HEK293 (cell line): ENCODE data around the gene EEFSEC.

Source experiments
- CTCF ChIA-PET: fragments of 350-600 bp; formaldehyde crosslinking; extraction: SDS; loops from one replicate; lab custom pipeline; 2021; ENCODE audit warnings: antibody characterized with exemption; lab: Yijun Ruan, JAX
- POLR2A ChIA-PET: fragments of 300-600 bp; formaldehyde crosslinking; extraction: SDS; loops from one replicate; lab custom pipeline; 2020; ENCODE audit warnings: antibody characterized with exemption, inconsistent platforms; lab: Yijun Ruan, JAX
- H3K27ac ChIP-seq: fragments of 200-500 bp; sonication (Bioruptor generic); 2 replicates; pipeline ENCODE4 v1.5.1; 2014; ENCODE audit warnings: low read depth, low read length, control low read depth, inconsistent platforms; ENCODE audit errors: extremely low read depth
- H3K36me3 ChIP-seq, 2 experiments: fragments of 200-500 bp in 1 of 2; sonication (Bioruptor generic) in 1 of 2; 1 replicate in 1 of 2; 2 replicates in 1 of 2; pipeline ENCODE4 v1.5.1; 2014 to 2017; ENCODE audit warnings: inconsistent platforms in 2 of 2, low read length in 2 of 2; ENCODE audit not compliant: control insufficient read depth in 2 of 2, insufficient read depth in 1 of 2
- H3K4me1 ChIP-seq: fragments of 200-500 bp; sonication (Bioruptor generic); 2 replicates; pipeline ENCODE4 v1.5.1; 2014; ENCODE audit warnings: mild to moderate bottlenecking, low read length, inconsistent platforms; ENCODE audit not compliant: control insufficient read depth, insufficient read depth
- H3K4me3 ChIP-seq: 2 replicates; pipeline ENCODE4 v1.5.1; 2011; ENCODE audit warnings: low read depth, mild to moderate bottlenecking, control low read depth, low read length, moderate library complexity
- H3K9me3 ChIP-seq: fragments of 200-500 bp; sonication (Bioruptor generic); 2 replicates; pipeline ENCODE4 v1.5.1; 2014; ENCODE audit warnings: low read depth, low read length, inconsistent platforms; ENCODE audit not compliant: control insufficient read depth, insufficient read depth
- GLI4 ChIP-seq: fragments of 450-650 bp; formaldehyde crosslinking; IDR thresholded peaks from 2 replicates; pipeline ENCODE4 v1.5.1; 2016; ENCODE audit warnings: missing biosample characterization, missing genetic modification characterization
- GLIS1 ChIP-seq: fragments of 450-650 bp; formaldehyde crosslinking; IDR thresholded peaks from 2 replicates; pipeline ENCODE4 v1.5.1; 2016; ENCODE audit warnings: missing biosample characterization, missing genetic modification characterization
- HOXD13 ChIP-seq: sonication (generic); formaldehyde crosslinking; IDR thresholded peaks from 2 replicates; pipeline ENCODE4 v1.8.0; 2022; ENCODE audit warnings: missing genetic modification reagents, borderline replicate concordance
- OSR2 ChIP-seq: fragments of 450-650 bp; formaldehyde crosslinking; IDR thresholded peaks from 2 replicates; pipeline ENCODE4 v1.5.1; 2016; ENCODE audit warnings: missing biosample characterization, missing genetic modification characterization
- PRDM1 ChIP-seq: fragments of 450-650 bp; formaldehyde crosslinking; IDR thresholded peaks from 2 replicates; pipeline ENCODE4; 2016; ENCODE audit warnings: missing biosample characterization, missing genetic modification characterization
- SP2 ChIP-seq: fragments of 450-650 bp; formaldehyde crosslinking; IDR thresholded peaks from 2 replicates; pipeline ENCODE4 v1.5.1; 2016; ENCODE audit warnings: missing biosample characterization, missing genetic modification characterization
- ZBTB17 ChIP-seq: fragments of 450-650 bp; formaldehyde crosslinking; IDR thresholded peaks from 2 replicates; pipeline ENCODE4 v1.5.1; 2016; ENCODE audit warnings: missing biosample characterization, missing genetic modification characterization
- ZEB2 ChIP-seq: fragments of 450-650 bp; formaldehyde crosslinking; IDR thresholded peaks from 2 replicates; pipeline ENCODE4 v1.5.1; 2016; ENCODE audit warnings: missing biosample characterization, missing genetic modification characterization
- ZFP41 ChIP-seq: fragments of 450-650 bp; formaldehyde crosslinking; IDR thresholded peaks from 2 replicates; pipeline ENCODE4 v1.5.1; 2016; ENCODE audit warnings: missing biosample characterization, missing genetic modification characterization, borderline replicate concordance
- ZNF121 ChIP-seq: fragments of 450-650 bp; formaldehyde crosslinking; IDR thresholded peaks from 2 replicates; pipeline ENCODE4 v1.5.1; 2016; ENCODE audit warnings: missing biosample characterization, missing genetic modification characterization
- ZNF155 ChIP-seq: fragments of 450-650 bp; formaldehyde crosslinking; IDR thresholded peaks from 2 replicates; pipeline ENCODE4 v1.5.1; 2016; ENCODE audit warnings: missing biosample characterization, missing genetic modification characterization
- ZNF211 ChIP-seq: fragments of 450-650 bp; formaldehyde crosslinking; IDR thresholded peaks from 2 replicates; pipeline ENCODE4 v1.5.1; 2016; ENCODE audit warnings: low read depth, missing biosample characterization, missing genetic modification characterization
- ZNF239 ChIP-seq: fragments of 450-650 bp; formaldehyde crosslinking; IDR thresholded peaks from 2 replicates; pipeline ENCODE4 v1.5.1; 2016; ENCODE audit warnings: missing biosample characterization, missing genetic modification characterization
- ZNF248 ChIP-seq: fragments of 450-650 bp; formaldehyde crosslinking; IDR thresholded peaks from 2 replicates; pipeline ENCODE4 v1.5.1; 2017; ENCODE audit warnings: missing biosample characterization, missing genetic modification characterization
- ZNF416 ChIP-seq: fragments of 450-650 bp; formaldehyde crosslinking; IDR thresholded peaks from 2 replicates; pipeline ENCODE4 v1.5.1; 2016; ENCODE audit warnings: missing biosample characterization, missing genetic modification characterization
- ZNF544 ChIP-seq: fragments of 450-650 bp; formaldehyde crosslinking; IDR thresholded peaks from 2 replicates; pipeline ENCODE4 v1.5.0; 2017; ENCODE audit warnings: missing biosample characterization, missing genetic modification characterization
- ZNF596 ChIP-seq: fragments of 450-650 bp; IDR thresholded peaks from 2 replicates; pipeline ENCODE4 v1.5.0; 2018; ENCODE audit warnings: missing biosample characterization, mild to moderate bottlenecking, missing genetic modification characterization, moderate library complexity
- ZNF747 ChIP-seq: fragments of 450-650 bp; formaldehyde crosslinking; IDR thresholded peaks from 2 replicates; pipeline ENCODE4 v1.5.1; 2016; ENCODE audit warnings: missing biosample characterization, missing genetic modification characterization
- TF ChIP-seq, protein P1 (sequence below): fragments of 450-650 bp; formaldehyde crosslinking; IDR thresholded peaks from 2 replicates; pipeline ENCODE4 v1.5.1; 2016; ENCODE audit warnings: missing biosample characterization, missing genetic modification characterization, borderline replicate concordance
- TF ChIP-seq, protein P2 (sequence below): fragments of 450-650 bp; formaldehyde crosslinking; IDR thresholded peaks from 2 replicates; pipeline ENCODE4 v1.5.0; 2017; ENCODE audit warnings: missing biosample characterization, missing genetic modification characterization, borderline replicate concordance
- TF ChIP-seq, protein P3 (sequence below): fragments of 450-650 bp; IDR thresholded peaks from 2 replicates; pipeline ENCODE4 v1.5.1; 2018; ENCODE audit warnings: missing biosample characterization, missing genetic modification characterization
- TF ChIP-seq, protein P4 (sequence below): fragments of 450-650 bp; formaldehyde crosslinking; IDR thresholded peaks from 2 replicates; pipeline ENCODE4 v1.5.1; 2016; ENCODE audit warnings: missing biosample characterization, missing genetic modification characterization

Gene EEFSEC

DNA sequence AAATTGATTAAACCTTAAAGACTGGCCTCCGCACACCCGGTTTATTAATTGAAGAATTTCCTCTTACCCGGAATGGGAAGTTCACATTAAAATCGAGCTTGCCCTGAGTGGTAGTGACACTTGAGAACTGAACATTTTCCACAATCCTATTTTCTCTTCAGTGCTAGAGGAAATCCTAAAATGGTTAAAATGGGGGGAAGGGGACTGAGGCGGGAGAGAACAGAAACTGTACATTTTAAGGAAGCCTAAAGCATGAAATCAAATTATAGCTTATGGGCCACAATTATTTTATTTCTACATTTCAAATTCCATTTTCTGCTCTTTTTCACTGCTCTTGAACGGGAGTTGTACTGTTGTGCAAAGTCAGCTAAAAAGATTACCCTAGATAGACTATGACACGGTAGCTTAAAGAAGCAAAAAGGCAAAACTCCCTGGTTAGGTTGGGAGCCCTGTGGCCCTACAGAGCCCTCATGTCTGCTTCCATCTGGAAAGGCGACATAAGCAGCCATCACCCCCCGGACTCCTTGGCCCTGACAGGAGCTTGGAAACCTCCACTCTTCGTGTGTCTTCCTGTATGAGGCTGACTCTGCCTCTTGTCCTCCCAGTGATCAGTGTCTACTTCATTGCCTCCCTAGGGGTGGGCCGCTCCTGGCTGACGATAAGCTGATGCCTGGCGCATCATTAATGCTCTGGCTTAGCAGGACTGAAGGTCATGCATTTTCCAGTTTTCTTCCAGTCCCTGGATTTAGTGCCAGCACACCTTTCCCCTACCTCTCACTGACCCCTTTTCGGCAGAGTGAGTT lies 79.3 kb downstream of the EEFSEC start:
- Histone ChIP-seq H3K4me1 (no peaks in the 10 kb centered on the region), H3K27ac (no peak overlapping the region), H3K9me3 (no peaks in the 10 kb centered on the region), H3K36me3 (no peaks in the 10 kb centered on the region), H3K4me3 (no peak overlapping the region)
- POLR2A ChIA-PET = no interaction called here
- TF ChIP-seq ZEB2 (tag by site-specific recombination) (no peak), GLIS1 (tag by site-specific recombination) (peak; percentile 35)
- CTCF ChIA-PET = no interaction called here

DNA sequence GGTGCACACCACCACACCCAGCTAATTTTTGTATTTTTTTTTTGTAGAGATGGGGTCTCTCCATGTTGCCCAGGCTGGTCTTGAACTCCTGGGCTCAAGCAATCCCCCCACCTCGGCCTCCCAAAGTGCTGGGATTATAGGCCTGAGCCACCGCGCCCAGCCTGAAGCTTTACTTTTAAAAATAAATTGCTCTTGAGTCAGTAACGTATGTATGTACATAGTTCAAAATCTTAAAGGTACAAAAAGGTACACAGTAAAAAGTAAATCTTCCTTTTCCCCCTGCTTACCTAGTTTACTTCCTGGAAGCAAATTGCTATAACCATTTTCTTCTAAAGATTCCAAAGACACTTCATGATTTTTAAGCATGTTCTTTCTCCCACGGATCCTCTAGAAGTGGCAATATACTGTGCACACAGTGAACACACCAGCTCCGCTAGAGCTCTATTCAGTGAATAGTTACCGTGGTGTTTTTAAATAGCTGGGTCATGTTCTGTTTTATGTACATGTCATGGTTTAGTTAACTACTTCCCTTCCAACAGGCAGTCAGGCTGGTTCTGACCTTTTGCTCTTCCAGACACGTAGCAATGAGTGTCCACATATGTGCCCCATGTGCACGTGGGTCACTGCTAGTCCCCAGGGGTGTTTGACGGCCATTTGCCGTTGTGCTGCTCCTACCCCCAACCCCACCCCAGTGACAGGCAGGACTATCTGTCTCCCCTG lies 82.1 kb downstream of the EEFSEC start:
- no peaks in the 10 kb centered on the region for H3K4me1 ChIP-seq
- no peak overlapping the region for H3K4me3 ChIP-seq
- H3K9me3 ChIP-seq = no peaks in the 10 kb centered on the region
- TF ChIP-seq GLI4 (tag by site-specific recombination) = no peak
- TF ChIP-seq, protein P1, sequence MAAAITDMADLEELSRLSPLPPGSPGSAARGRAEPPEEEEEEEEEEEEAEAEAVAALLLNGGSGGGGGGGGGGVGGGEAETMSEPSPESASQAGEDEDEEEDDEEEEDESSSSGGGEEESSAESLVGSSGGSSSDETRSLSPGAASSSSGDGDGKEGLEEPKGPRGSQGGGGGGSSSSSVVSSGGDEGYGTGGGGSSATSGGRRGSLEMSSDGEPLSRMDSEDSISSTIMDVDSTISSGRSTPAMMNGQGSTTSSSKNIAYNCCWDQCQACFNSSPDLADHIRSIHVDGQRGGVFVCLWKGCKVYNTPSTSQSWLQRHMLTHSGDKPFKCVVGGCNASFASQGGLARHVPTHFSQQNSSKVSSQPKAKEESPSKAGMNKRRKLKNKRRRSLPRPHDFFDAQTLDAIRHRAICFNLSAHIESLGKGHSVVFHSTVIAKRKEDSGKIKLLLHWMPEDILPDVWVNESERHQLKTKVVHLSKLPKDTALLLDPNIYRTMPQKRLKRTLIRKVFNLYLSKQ (tag by site-specific recombination) = no peak
- no peak for TF ChIP-seq ZNF416 (tag by site-specific recombination)
- TF ChIP-seq ZNF544 (tag by site-specific recombination) = no peak
- TF ChIP-seq ZNF747 (tag by site-specific recombination) = no peak
- TF ChIP-seq ZBTB17 = no peak
- no peak for TF ChIP-seq SP2 (tag by site-specific recombination)
- TF ChIP-seq ZNF211 = no peak
- TF ChIP-seq, protein P2, sequence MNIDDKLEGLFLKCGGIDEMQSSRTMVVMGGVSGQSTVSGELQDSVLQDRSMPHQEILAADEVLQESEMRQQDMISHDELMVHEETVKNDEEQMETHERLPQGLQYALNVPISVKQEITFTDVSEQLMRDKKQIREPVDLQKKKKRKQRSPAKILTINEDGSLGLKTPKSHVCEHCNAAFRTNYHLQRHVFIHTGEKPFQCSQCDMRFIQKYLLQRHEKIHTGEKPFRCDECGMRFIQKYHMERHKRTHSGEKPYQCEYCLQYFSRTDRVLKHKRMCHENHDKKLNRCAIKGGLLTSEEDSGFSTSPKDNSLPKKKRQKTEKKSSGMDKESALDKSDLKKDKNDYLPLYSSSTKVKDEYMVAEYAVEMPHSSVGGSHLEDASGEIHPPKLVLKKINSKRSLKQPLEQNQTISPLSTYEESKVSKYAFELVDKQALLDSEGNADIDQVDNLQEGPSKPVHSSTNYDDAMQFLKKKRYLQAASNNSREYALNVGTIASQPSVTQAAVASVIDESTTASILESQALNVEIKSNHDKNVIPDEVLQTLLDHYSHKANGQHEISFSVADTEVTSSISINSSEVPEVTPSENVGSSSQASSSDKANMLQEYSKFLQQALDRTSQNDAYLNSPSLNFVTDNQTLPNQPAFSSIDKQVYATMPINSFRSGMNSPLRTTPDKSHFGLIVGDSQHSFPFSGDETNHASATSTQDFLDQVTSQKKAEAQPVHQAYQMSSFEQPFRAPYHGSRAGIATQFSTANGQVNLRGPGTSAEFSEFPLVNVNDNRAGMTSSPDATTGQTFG = no peak
- no peak for TF ChIP-seq ZNF239
- TF ChIP-seq HOXD13 (CRISPR knock-in tag) = no peak
- TF ChIP-seq ZFP41 (tag by site-specific recombination) = no peak
- TF ChIP-seq ZNF121 = no peak
- no peak for TF ChIP-seq PRDM1 (tag by site-specific recombination)
- TF ChIP-seq ZNF248 (tag by site-specific recombination) = no peak
- TF ChIP-seq OSR2 = no peak
- TF ChIP-seq, protein P3, sequence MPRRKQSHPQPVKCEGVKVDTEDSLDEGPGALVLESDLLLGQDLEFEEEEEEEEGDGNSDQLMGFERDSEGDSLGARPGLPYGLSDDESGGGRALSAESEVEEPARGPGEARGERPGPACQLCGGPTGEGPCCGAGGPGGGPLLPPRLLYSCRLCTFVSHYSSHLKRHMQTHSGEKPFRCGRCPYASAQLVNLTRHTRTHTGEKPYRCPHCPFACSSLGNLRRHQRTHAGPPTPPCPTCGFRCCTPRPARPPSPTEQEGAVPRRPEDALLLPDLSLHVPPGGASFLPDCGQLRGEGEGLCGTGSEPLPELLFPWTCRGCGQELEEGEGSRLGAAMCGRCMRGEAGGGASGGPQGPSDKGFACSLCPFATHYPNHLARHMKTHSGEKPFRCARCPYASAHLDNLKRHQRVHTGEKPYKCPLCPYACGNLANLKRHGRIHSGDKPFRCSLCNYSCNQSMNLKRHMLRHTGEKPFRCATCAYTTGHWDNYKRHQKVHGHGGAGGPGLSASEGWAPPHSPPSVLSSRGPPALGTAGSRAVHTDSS = no peak
- TF ChIP-seq ZNF155 (tag by site-specific recombination) = no peak
- TF ChIP-seq, protein P4, sequence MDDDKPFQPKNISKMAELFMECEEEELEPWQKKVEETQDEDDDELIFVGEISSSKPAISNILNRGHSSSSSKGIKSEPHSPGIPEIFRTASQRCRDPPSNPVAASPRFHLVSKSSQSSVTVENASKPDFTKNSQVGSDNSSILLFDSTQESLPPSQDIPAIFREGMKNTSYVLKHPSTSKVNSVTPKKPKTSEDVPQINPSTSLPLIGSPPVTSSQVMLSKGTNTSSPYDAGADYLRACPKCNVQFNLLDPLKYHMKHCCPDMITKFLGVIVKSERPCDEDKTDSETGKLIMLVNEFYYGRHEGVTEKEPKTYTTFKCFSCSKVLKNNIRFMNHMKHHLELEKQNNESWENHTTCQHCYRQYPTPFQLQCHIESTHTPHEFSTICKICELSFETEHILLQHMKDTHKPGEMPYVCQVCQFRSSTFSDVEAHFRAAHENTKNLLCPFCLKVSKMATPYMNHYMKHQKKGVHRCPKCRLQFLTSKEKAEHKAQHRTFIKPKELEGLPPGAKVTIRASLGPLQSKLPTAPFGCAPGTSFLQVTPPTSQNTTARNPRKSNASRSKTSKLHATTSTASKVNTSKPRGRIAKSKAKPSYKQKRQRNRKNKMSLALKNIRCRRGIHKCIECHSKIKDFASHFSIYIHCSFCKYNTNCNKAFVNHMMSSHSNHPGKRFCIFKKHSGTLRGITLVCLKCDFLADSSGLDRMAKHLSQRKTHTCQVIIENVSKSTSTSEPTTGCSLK (tag by site-specific recombination) = no peak
- TF ChIP-seq ZNF596 = no peak
- H3K36me3 ChIP-seq = no peaks in the 10 kb centered on the region
- ChIA-PET POLR2A (no interaction called here), CTCF (interaction anchor here (1.4 kb wide), 2 partner anchors 9 to 254 kb away, joined by 3 read pairs; no protein-coding TSS in a partner anchor)
- no peak overlapping the region for H3K27ac ChIP-seq
